WTC11 (cell line): ENCODE results near the gene RAD18.
A peak's percentile ranks its signal among the peaks of the same experiment; 100 is the strongest.

Experiments
- FOXK1 ChIP-seq: sonication (generic); formaldehyde crosslinking; IDR thresholded peaks from 2 replicates; pipeline ENCODE4 v1.8.0; 2022; ENCODE audit warnings: mild to moderate bottlenecking, moderate library complexity, missing genetic modification reagents
- NFYB ChIP-seq: sonication (generic); formaldehyde crosslinking; conservative IDR thresholded peaks from 2 replicates; pipeline ENCODE4 v1.8.0; 2022; ENCODE audit warnings: low read depth, missing genetic modification reagents
- RORB ChIP-seq: fragments of 250-450 bp; sonication (Bioruptor Pico); IDR thresholded peaks from 2 replicates; pipeline ENCODE4 v1.9.0; 2021; ENCODE audit warnings: mild to moderate bottlenecking
- SMAD3 ChIP-seq: sonication (generic); formaldehyde crosslinking; IDR thresholded peaks from 2 replicates; pipeline ENCODE4 v1.8.0; 2022; ENCODE audit warnings: missing genetic modification reagents, mild to moderate bottlenecking, borderline replicate concordance
- SMAD4 ChIP-seq: sonication (generic); formaldehyde crosslinking; IDR thresholded peaks from 2 replicates; pipeline ENCODE4 v1.8.0; 2022; ENCODE audit warnings: mild to moderate bottlenecking, missing genetic modification reagents
- TCF7 ChIP-seq: sonication (generic); formaldehyde crosslinking; IDR thresholded peaks from 2 replicates; pipeline ENCODE4 v1.8.0; 2022; ENCODE audit warnings: mild to moderate bottlenecking, low read depth, missing genetic modification reagents, moderate library complexity
- USF2 ChIP-seq: sonication (generic); formaldehyde crosslinking; IDR thresholded peaks from 2 replicates; pipeline ENCODE4 v1.8.1; 2023; ENCODE audit warnings: mild to moderate bottlenecking, missing genetic modification reagents, moderate library complexity
- ZNF416 ChIP-seq: fragments of 250-450 bp; sonication (Bioruptor Pico); IDR thresholded peaks from 2 replicates; pipeline ENCODE4 v1.9.0; 2021; ENCODE audit warnings: mild to moderate bottlenecking, inconsistent platforms
- ZNF671 ChIP-seq: fragments of 250-450 bp; sonication (Bioruptor Pico); IDR thresholded peaks from 2 replicates; pipeline ENCODE4 v1.8.0; 2021; ENCODE audit warnings: mild to moderate bottlenecking
- TF ChIP-seq, protein P1 (sequence below): fragments of 200-600 bp; IDR thresholded peaks from 2 replicates; pipeline ENCODE4 v1.8.0; 2022; ENCODE audit warnings: antibody characterized with exemption
- TF ChIP-seq, protein P2 (sequence below): fragments of 250-450 bp; sonication (Bioruptor Pico); IDR thresholded peaks from 2 replicates; pipeline ENCODE4 v2.1.2; 2022; ENCODE audit warnings: mild to moderate bottlenecking, moderate library complexity
- TF ChIP-seq, protein P3 (sequence below): sonication (generic); formaldehyde crosslinking; conservative IDR thresholded peaks from 2 replicates; pipeline ENCODE4 v1.8.1; 2022; ENCODE audit warnings: mild to moderate bottlenecking, missing genetic modification reagents
- TF ChIP-seq, protein P4 (sequence below): sonication (generic); formaldehyde crosslinking; IDR thresholded peaks from 2 replicates; pipeline ENCODE4 v1.8.0; 2022; ENCODE audit warnings: mild to moderate bottlenecking, missing genetic modification reagents

GRCh38 chr3:8963137-8963853 lies at the start of gene RAD18:
- TF ChIP-seq NFYB (CRISPR knock-in tag), result no peak
- TF ChIP-seq, protein P1, sequence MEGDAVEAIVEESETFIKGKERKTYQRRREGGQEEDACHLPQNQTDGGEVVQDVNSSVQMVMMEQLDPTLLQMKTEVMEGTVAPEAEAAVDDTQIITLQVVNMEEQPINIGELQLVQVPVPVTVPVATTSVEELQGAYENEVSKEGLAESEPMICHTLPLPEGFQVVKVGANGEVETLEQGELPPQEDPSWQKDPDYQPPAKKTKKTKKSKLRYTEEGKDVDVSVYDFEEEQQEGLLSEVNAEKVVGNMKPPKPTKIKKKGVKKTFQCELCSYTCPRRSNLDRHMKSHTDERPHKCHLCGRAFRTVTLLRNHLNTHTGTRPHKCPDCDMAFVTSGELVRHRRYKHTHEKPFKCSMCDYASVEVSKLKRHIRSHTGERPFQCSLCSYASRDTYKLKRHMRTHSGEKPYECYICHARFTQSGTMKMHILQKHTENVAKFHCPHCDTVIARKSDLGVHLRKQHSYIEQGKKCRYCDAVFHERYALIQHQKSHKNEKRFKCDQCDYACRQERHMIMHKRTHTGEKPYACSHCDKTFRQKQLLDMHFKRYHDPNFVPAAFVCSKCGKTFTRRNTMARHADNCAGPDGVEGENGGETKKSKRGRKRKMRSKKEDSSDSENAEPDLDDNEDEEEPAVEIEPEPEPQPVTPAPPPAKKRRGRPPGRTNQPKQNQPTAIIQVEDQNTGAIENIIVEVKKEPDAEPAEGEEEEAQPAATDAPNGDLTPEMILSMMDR, result no peak
- TF ChIP-seq, protein P2, sequence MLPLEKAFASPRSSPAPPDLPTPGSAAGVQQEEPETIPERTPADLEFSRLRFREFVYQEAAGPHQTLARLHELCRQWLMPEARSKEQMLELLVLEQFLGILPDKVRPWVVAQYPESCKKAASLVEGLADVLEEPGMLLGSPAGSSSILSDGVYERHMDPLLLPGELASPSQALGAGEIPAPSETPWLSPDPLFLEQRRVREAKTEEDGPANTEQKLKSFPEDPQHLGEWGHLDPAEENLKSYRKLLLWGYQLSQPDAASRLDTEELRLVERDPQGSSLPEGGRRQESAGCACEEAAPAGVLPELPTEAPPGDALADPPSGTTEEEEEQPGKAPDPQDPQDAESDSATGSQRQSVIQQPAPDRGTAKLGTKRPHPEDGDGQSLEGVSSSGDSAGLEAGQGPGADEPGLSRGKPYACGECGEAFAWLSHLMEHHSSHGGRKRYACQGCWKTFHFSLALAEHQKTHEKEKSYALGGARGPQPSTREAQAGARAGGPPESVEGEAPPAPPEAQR (CRISPR knock-in tag), result no peak
- TF ChIP-seq FOXK1 (CRISPR knock-in tag), result peak; percentile 71; the same call in 1 of the 2 replicates
- no peak for TF ChIP-seq SMAD4
- no peak for TF ChIP-seq RORB
- TF ChIP-seq ZNF671 (CRISPR knock-in tag), result no peak
- TF ChIP-seq SMAD3 (CRISPR knock-in tag), result peak; percentile 24; the same call in 1 of the 2 replicates
- TF ChIP-seq ZNF416 (CRISPR knock-in tag), result no peak
- TF ChIP-seq, protein P3, sequence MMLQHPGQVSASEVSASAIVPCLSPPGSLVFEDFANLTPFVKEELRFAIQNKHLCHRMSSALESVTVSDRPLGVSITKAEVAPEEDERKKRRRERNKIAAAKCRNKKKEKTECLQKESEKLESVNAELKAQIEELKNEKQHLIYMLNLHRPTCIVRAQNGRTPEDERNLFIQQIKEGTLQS (CRISPR knock-in tag), result no peak
- no peak for TF ChIP-seq TCF7 (CRISPR knock-in tag)
- TF ChIP-seq, protein P4, sequence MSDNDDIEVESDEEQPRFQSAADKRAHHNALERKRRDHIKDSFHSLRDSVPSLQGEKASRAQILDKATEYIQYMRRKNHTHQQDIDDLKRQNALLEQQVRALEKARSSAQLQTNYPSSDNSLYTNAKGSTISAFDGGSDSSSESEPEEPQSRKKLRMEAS (CRISPR knock-in tag), result peak; percentile 78
- no peak for TF ChIP-seq USF2
